Right lobe of liver (tissue), 4 donors: Measurements from ENCODE around the gene SULT1A4.
"Not testable (repeated sequence)": the region's sequence is repeated elsewhere in the genome, so short reads cannot be mapped to it uniquely, and the experiment has no call there.

Experiments
- CTCF ChIP-seq, 4 donors: fragments of 200-600 bp in 3 of 4; fragments of 450-650 bp in 1 of 4; IDR thresholded peaks; one replicate each; pipeline versions ENCODE4 v1.5.1 to v1.8.0; 2016 to 2022; ENCODE audit warnings: antibody characterized with exemption in 4 of 4, mild to moderate bottlenecking in 2 of 4
- POLR2A ChIP-seq: fragments of 450-650 bp; IDR thresholded peaks from one replicate; pipeline ENCODE4 v1.6.1; 2017; ENCODE audit warnings: antibody characterized with exemption, mild to moderate bottlenecking
- donor health status: DM: no; HTN: no; CAD: no.
- donor health status: DM: no; HTN: no; CAD: no.
- donor health status: DM: no; HTN: yes; CAD: no.

- TF ChIP-seq CTCF (IDR thresholded peaks at IDR 0.05); POLR2A: not testable (repeated sequence)
These were observed 34.3 kb upstream of the SULT1A4 start for GRCh38 chr16:29425390-29425789.
